Umbilical cord (tissue), 2 donors: ENCODE measurements around the gene SPECC1L. TPM values are rescaled to one million over a fixed set of nuclear protein-coding genes. Genes with fewer than 3 reads are reported as not detected.
"Not testable (repeated sequence)": the region's sequence is repeated elsewhere in the genome, so short reads cannot be mapped to it uniquely, and the experiment has no call there.

Experiments
- DNase-seq: peaks from one replicate; pipeline ENCODE4 v3.0.0-alpha.2; 2015; ENCODE audit warnings: low spot score
- total RNA-seq: library from RNA; depleted of rRNA; stranded (reverse); fragments of >200 nt; gene quantifications from one replicate; pipeline ENCODE4 v1.2.3, GENCODE V29; 2014; ENCODE audit warnings: low replicate concordance; ENCODE audit not compliant: insufficient read depth

The SPECC1L gene, protein sequence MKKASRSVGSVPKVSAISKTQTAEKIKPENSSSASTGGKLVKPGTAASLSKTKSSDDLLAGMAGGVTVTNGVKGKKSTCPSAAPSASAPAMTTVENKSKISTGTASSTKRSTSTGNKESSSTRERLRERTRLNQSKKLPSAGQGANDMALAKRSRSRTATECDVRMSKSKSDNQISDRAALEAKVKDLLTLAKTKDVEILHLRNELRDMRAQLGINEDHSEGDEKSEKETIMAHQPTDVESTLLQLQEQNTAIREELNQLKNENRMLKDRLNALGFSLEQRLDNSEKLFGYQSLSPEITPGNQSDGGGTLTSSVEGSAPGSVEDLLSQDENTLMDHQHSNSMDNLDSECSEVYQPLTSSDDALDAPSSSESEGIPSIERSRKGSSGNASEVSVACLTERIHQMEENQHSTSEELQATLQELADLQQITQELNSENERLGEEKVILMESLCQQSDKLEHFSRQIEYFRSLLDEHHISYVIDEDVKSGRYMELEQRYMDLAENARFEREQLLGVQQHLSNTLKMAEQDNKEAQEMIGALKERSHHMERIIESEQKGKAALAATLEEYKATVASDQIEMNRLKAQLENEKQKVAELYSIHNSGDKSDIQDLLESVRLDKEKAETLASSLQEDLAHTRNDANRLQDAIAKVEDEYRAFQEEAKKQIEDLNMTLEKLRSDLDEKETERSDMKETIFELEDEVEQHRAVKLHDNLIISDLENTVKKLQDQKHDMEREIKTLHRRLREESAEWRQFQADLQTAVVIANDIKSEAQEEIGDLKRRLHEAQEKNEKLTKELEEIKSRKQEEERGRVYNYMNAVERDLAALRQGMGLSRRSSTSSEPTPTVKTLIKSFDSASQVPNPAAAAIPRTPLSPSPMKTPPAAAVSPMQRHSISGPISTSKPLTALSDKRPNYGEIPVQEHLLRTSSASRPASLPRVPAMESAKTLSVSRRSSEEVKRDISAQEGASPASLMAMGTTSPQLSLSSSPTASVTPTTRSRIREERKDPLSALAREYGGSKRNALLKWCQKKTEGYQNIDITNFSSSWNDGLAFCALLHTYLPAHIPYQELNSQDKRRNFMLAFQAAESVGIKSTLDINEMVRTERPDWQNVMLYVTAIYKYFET
- total RNA-seq, result 40.9 TPM

DNA sequence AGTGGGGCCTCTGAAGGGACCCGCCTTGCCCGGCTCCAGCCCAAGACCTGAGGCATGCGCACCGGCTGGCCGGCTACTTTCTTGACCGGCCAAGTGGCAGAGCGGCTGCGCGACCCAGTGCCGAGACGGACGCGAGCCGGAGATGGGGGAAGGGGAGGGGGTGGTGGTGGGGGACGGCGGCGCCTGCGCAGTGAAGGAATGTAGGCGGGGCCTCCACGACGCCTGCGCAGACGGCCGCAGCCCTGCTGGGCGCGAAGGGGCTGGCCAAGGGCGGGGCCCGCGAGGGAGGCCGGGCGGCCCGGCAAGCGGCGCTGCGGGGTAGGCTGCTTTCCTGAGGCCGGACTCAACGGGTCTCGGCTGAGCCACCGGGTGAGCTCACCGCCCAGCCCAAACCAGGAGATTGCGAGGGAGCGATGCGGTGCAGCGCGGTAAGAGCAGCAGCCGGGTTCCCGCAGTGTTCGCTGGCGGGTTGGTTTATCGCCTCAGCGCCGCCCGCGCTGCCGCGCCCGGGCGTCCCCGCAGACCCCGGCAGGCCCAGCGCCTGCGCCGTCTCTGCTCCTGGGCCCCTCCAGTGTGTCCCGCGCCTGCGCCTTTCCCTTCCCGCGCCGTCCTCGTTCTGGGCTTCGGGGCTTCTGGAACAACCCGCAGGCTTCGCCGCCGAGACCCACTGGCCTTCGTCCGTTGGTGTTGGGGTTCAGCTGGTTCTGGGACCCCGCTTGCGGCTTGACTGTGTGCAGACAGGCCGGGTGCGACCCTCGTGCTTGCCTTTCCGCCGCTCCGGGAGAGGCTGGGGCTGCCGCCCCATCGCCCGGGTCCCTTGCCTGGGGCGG is at the start of gene SPECC1L:
Gene SPECC1L, plus strand, starts transcription at position 276 of the 830 bp plus-strand sequence. CDS start 31,401 bp downstream, outside the sequence.
- DNase-seq, result peak; percentile 95

DNA sequence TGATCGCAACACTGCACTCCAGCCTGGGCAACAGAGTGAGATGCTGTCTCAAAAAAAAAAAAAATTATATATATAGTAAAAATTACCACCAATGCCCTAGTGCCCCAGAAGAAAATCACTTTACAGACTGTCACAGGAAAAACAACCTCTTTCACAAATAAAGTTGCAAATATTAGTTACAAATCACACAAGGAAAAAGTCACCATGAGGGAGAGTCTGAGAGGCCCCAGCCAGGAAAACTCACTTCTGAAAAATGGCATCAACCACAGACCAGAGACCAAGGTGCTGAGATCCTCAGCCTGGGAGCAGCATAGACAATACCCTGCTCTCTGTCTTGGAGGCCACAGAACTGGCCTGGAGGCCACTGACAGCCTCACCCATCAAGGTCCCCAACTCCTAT is 46.2 kb upstream of the SPECC1L start:
- no peak for DNase-seq

DNA sequence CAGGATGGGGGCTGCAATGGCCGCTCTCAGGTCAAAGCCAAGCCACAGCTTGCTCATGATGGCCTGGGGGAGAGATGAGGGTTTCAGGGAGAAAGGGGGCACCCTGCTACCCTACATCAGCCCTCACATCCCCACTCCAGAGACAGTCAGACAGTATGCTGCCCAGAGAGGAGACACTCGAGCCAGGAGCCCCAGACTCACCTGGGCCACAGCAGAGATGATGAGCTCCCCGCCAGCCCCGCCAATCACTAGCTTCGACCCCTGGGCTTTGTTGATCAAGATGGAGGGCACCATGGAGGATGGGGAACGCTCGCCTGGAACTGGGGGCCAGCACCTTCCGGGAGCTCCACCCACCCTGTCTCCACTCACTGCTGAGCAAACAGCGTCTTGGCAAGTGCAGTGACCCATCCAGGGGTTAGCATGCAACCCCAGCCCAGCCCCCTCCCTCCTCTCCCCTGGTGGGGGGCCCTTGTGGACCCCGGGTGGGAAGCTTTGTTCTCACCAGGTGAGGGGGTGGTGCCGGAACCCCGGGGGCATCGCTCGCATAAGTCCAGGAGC is 45.5 kb upstream of the SPECC1L start:
- no peak for DNase-seq

DNA sequence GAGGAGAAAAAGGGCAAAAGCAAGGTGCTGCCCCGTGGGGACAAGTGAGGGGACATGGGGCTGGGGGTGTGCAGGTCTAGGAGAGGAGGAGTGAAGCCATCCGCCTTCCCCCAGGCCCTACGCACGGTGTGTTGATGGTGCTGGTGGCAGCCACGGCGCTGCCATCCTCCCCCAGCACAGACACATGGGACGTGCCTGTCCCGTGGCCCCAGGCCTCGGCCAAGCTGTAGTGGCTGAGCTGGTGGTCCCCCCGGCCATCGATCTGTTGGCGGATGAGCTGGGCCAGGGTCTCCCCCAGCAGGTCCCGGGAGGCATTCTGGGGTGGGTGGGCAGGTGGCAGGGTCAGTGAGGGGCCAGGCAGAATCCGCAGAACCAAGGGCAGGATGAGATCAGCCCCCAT is 44.7 kb upstream of the SPECC1L start:
- no peak for DNase-seq

DNA sequence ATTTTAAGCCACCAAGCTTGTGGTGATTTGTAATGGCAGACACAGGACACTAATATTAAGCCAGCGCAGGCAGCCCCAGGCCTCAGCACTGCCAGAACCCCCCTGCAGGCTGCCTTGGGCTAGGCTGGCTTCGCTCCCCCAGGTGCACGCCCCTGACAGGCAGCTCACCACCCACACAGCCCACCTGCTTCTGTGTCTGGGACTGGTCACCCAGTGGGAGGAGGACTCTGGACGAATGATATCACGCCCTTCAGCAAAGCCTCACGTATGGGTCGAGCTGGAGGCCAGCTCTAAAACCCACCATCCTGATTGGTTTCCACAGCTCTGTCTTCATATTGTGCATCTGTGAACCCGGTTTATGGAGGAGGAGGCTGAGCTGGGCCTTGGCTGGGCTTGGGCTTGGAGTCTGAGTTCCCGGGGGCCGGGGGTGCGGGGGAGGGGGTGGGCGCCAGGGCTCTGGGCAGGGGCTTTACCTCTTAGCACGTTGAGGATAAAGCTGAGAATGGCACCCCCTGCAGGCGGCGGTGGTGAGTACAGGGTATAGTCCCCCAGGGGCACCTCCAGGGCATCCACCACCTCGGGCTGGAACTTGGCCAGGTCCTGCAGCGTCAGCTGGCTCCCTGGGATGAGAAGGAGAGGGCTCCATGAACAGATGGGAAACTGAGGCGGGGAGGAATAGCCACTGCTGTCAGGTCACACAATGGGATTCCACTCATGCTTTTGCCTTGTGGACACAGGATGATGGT is 39.5 kb upstream of the SPECC1L start:
- no peak for DNase-seq

DNA sequence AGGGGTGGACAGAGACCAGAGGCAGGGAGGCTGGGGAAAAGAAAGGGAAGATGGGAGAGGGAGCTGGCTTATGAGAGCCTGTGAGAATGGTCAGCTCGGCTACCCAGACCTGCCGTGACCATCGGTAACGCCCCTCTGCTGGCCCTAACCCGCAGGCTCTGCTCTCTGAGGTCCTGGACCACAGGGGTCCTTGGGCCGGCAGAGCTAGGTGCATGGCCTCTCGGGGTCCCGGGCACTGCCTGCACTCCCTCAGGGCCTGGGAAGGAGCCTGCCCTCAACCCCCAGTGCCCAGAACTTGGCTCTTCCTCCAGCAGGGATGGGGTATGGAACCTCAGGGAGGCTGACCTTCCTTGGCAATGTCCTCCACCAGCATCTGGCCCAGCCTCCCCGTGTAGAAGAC is 38.9 kb upstream of the SPECC1L start:
- DNase-seq, result no peak

DNA sequence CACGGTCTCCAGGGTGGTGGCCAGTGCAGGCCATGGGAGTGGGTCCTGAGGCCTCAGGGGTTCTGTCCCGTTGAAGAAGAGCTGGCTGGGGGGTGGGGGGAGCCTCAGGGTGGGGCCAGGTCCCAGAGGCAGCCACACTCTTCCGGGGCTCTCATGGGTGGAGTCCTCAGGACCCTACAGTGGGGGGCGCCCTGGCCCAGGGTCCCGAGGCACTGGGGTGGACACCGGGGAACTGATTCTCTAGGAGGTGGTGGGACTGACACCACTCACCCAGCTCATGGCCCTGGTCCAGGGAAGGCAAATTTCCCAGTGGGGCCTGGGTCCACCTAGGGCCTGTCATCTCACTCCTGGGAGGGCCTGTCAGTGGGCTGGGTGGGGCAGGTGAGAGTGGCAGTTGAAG is 38.5 kb upstream of the SPECC1L start:
- no peak for DNase-seq

DNA sequence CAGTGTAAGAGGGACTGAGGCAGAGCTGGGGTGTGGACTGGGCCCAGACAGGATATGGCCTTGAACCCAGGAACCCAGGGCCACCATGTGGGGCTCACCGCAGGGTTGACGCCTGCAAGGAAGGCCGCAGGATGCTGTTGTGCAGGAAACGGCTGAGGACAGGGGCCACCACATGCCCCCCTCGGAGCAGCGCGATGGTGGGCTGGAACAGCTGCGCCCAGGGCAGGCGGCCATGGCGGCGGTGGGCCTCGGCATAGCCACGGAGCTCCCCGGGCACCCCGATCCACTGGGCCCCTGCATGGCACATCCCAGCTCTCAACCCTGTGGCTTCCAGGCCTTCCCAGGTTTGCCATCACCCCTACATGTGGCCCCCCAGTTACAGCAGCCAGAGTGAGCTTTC is 37.9 kb upstream of the SPECC1L start:
- no peak for DNase-seq

DNA sequence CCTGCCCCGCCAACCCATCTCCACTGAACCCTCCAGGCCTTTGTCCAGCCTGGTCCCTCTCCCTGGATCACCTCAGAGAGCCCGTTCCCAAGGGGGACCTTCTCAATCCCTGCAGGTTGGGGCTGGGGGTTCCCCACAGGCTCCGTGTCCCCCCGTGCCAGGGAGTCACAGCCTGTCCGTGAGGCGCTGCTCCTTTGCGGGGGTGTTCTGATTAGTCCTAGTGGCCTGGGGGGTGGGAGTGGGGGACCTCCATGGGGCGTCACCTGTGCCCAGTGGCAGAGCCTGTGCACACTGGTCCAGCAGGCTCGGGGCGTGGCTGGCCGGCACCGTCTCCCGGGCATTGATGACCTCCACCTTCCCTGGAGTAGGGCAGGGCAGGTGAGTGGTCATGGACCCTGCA is 37.4 kb upstream of the SPECC1L start:
- DNase-seq, result no peak

DNA sequence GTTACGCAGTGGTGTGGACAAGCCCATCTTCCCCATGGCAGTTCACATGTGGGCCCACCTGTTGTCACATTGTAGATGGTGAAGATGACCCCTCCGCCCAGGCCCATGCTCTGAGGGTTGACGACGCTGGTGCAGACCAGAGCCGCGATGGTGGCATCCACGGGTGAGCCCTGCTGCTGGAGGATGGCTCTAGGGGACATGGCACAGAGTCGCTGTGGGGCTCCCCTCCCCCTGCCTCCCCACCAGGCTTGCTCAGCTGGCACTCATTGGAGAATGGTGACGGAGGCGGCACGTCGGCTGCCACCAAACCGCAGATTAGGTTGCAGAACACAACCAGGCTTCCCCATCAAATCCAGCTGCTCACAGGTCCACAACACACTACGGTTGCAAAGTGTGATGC is 36.8 kb upstream of the SPECC1L start:
- no peak for DNase-seq

DNA sequence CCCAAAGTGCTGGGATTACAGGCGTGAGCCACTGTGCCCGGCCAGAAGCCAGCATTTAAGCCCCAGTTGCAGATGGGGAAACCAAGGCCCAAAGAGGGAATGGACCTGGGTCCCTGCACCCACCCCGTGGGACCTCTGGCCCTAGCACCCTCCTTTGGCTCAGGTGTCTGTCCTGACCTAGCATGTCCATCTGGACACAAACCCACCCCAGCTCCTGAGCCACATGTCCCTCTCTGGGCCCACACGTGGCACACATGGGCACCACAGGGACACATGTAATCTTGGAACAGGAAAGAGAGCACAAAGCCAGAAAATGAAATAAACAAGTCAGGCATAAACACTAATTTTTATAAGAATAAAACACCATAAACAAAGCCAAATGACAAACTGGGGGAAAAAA is 35.3 kb upstream of the SPECC1L start:
- no peak for DNase-seq

DNA sequence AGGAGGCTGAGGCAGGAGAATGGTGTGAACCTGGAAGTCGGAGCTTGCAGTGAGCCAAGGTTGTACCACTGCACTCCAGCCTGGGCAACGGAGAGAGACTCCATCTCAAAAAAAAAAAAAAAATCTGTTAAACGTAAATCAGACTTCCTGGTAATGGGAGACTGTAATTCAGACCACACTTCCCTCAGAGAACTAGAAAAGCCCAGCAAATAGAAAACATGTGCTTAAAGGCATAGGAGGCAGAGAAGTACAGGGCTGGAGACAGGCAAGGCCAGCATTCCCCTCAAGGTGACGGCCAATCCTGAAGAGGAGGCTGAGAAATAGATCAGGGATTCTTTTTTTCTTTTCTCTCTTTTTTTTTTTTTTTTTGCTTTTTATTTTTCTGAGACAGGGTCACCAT is 34.0 kb upstream of the SPECC1L start:
- DNase-seq, result no peak

DNA sequence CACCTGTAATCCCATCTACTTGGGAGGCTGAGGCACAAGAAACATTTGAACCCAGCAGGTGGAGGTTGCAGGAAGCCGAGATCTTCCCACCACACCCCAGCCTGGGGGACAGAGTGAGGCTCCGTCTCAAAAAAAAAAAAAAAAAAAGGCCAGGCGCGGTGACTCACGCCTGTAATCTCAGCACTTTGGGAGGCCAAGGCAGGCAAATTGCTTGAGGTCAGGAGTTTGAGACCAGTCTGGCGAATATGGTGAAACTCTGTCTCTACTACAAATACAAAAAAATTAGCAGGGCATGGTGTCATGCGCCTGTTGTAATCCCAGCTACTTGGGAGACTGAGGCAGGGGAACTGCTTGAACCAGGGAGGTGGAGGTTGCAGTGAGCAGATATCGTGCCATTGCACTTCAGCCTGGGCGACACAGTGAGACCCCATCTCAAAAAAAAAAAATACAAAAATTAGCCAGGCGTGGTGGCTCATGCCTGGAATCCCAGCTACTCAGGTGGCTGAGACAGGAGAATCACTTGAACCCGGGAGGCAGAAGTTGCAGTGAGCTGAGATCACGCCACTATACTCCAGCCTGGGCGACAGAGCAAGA is 32.4 kb upstream of the SPECC1L start:
- not testable (repeated sequence) for DNase-seq

DNA sequence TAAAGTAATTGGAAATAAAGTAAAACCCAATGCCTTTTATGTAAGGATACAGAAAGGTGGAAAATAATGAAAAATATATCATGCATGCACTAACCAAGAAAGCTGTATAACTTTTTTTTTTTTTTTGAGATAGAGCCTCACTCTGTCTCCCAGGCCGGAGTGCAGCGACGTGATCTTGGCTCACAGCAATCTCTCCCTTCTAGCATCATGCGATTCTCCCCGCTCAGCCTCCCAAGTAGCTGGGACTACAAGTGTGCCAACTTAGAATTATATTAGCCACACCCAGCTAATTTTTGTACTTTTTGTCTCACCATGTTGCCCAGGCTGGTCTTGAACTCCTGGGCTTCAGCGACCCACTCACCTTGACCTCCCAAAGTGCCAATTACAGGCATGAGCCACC is 30.2 kb upstream of the SPECC1L start:
- no peak for DNase-seq

DNA sequence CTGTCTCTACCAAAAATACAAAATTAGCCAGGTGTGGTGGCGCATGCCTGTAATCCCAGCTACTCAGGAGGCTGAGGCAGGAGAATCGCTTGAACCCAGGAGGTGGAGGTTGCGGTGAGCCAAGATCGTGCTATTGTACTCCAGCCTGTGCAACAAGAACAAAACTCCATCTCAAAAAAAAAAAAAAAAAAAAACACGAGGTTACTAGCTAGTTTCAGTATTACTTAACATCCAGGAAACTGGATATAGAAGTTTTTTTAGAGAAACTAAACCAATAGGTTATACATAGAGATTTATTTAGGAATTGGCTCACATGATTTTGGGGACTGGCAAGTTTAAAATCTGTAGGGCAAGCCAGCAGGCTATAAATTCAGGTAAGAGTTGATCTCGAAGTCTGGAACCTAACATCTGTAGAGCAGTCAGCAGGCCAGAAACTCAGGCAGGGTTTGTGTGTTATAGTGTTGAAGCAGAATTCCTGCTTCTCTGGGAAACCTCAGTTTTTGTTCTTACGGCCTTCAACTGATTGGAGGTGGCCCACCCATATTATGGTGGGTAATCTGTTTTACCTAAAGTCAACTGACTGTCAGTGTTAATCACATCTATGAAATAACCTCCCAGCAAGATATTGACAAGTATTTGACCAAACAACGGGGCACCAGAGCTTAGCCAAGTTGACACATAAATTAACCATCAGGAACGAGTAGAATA is 29.5 kb upstream of the SPECC1L start:
- DNase-seq, result not testable (repeated sequence)

DNA sequence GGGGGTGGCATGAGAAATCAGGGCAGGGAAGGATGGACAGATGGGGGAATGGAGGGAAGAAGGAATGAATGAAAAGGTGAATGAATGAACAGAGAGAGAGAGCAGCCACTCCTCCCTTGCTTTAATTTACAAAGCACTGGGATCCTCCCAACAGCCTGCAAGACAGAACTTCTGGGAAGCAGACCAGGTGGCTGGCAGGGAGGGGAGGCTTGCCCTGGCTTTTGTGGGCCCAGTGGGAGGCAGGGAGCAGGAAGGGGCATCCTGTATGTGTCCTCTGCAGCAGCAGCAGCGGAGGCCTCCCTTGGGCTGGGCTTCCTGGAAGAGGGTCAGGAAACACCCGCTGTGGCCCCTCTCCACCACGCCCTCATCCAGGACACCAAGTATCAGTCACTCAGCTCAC is 27.2 kb upstream of the SPECC1L start:
- DNase-seq, result peak; percentile 32

DNA sequence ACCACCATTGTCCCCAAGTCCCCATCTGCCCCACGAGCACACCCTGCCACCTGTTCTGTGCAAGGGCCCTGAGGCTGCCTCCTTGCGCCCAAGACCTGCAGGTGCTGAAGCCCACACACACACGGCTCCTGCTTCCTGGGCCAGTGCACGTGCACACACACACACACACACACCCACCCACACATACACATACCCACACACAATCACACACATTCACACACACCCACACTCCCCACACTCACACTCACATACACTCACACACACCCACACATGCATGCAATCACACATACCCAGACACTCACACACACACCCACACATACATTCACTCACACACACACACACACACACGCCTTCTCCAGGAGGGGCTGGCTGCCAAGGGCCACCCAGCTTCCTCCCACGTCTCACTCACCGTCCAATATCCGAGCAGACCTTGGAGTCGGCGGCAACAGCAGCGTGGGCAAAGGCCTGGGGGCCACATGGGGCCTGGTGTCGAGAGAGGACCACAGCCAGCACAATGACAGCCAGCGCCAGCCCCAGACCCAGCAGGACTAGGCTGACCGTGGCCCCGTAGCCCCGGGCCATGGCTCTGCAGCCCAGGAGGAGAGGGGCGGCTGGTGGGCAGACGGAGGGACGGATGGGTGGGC is 26.4 kb upstream of the SPECC1L start:
- peak; percentile 53 for DNase-seq

DNA sequence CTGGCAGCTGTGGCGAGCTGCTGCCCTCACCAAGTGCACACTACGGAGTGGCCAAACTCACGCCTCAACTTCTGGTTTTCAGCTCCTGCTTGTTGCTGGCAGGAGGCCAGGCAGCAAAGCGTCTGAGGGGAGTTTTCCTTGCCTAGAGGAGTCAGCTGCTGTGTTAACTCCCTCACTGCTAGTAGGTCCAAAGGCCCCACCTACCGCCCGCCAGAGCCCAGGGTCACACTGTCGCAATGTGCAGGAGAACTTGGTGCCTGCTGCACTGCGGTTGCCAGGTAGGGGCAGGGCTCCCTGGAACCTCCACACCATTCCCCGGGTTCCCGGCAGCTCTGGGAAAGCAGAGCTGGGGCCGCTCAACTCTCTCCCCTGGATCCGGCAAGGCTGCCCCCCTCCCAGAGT is 25.6 kb upstream of the SPECC1L start, which contains the start of gene GGT5:
Gene GGT5, minus strand, starts transcription at position 53 of the 402 bp plus-strand sequence. CDS start 357 bp downstream, outside the sequence.
- peak; percentile 33 for DNase-seq
